C1 segment of cervical spinal cord (tissue), 14 donors: Measurements from ENCODE around the gene CCDC89.
A peak's percentile ranks its signal among the peaks of the same experiment; 100 is the strongest.
"Not testable (repeated sequence)": the region's sequence is repeated elsewhere in the genome, so short reads cannot be mapped to it uniquely, and the experiment has no call there.

Source experiments
- DNase-seq, 14 donors: peaks; one replicate each; lab custom pipeline; 2025; lab: John Stamatoyannopoulos, UW

Gene CCDC89

GRCh38 chr11:85654343-85654742 is 31.7 kb downstream of the CCDC89 start:
- DNase-seq, result not testable (repeated sequence)

GRCh38 chr11:85652786-85653447 is 33.1 kb downstream of the CCDC89 start:
- no peak for DNase-seq

- DNase-seq, result no peak
Measured at GRCh38 chr11:85651118-85651517, 34.9 kb downstream of the CCDC89 start.

- peak; percentile 31 to 90 (median 84) for DNase-seq
Measured at GRCh38 chr11:85647604-85648299, 38.2 kb downstream of the CCDC89 start, which contains the start of gene TMEM126A. TMEM126A (plus strand) TSS chr11:85647967; CDS start chr11:85650256, 2,289 bp downstream.

GRCh38 chr11:85647078-85647477 is 38.9 kb downstream of the CCDC89 start:
- no peak for DNase-seq

- DNase-seq, result no peak
Measured at GRCh38 chr11:85643191-85643614, 42.8 kb downstream of the CCDC89 start.

GRCh38 chr11:85634747-85635146 is 51.2 kb downstream of the CCDC89 start:
- no peak for DNase-seq
